GM18858 (cell line): Measurements from ENCODE around the gene CADPS.
A peak's percentile ranks its signal among the peaks of the same experiment; 100 is the strongest.

ENCODE experiments used
- ATAC-seq: cut with Tn5 transposase; IDR thresholded peaks from one replicate; pipeline ENCODE4 v1.9.1; 2021; ENCODE audit not compliant: unreplicated experiment

CADPS gene

DNA sequence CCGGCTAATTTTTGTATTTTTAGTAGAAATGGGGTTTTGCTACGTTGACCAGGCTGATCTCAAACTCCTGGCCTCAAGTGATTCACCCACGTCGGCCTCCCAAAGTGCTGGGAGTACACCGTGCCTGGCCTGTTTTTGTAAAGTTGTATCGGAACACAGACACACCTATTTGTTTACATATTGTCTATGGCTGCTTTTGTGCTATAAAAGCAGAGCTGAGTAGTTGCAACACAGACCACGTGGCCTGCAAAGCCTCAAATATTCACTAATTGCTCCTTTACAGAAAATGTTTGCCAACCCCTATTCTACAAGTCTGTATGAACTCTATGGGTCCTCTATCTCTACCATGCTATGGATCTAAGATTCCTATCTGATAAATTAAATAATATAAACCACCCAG lies 175.5 kb downstream of the CADPS start:
- no peak for ATAC-seq

DNA sequence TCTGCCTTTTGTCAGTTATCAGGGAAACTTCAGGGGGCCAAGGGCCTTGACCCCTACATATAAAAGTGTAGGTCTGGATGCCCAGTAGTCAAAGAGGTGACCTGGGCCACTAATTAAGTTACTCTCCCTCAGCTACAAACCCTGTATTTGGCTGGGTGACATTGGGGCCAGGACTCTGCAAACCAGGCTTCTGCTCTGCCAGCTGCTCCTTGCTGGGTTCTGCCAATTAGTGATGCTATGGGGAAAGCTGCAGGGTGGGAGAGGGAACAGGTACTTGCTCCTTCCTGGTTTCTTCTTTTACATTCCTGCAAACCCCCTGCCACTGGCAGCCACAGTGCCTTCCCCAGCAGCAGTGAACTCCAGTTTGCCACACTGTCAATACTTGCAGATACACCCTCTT lies 179.2 kb downstream of the CADPS start:
- no peak for ATAC-seq

DNA sequence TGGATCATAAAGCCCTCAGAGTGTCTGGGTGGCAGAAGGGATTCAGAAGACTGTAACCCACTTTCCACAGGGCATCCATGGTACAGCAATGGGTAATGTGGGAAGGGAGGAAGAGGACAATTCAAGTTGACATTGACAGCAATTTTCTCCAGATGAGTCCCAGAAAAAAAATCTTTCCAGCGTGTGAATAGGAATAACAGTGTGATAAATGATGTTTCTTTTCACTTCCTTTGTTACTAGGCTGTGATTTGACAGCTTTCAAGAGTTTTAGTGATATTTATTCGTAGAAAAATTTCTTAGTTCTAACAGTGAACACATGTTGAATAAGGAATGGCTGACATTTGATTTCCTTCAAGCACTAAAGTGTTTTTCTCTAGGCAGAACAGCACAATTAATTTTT lies 186.4 kb downstream of the CADPS start:
- no peak for ATAC-seq

GRCh38 chr3:62688050-62688449 lies 187.2 kb downstream of the CADPS start:
- no peak for ATAC-seq

DNA sequence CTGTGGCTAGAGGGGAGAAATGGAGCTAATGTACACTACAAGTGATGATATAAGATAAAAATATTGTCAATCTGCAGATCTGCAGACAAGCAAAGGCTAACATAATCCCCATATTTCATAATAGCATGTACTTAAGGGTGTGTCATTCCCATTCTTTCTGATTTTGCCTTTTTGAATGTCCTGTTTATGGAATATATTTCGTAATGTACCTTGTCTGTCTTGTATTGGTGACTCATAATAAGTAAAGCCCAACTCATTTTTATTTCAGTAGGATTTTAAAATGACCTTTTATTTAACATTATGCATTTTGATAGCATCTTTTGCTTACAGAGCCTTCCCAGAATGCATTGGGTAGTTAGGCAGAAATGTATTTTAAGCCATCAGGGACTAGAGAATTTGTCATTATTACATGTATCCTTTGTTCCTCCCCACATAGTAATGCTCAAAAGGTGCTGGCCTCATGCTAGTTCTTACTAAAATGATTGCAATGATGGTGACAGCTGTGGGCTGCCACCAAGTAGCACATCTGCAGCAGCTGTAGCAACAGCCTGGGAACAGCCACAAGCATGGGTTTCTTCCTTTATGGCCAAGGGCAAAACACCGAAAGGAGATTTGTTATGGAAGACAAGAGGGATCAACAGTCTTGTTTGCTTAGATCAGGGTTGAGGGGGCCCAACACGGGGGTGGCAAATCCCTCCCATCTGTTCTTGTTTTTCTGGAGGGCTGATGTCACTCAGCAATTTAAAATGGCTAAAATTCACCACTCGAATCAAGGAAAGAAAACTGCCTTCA lies 188.5 kb downstream of the CADPS start:
- ATAC-seq: no peak

GRCh38 chr3:62682826-62683225 lies 192.4 kb downstream of the CADPS start:
- ATAC-seq: no peak

GRCh38 chr3:62679988-62680387 lies 195.2 kb downstream of the CADPS start:
- ATAC-seq: no peak

DNA sequence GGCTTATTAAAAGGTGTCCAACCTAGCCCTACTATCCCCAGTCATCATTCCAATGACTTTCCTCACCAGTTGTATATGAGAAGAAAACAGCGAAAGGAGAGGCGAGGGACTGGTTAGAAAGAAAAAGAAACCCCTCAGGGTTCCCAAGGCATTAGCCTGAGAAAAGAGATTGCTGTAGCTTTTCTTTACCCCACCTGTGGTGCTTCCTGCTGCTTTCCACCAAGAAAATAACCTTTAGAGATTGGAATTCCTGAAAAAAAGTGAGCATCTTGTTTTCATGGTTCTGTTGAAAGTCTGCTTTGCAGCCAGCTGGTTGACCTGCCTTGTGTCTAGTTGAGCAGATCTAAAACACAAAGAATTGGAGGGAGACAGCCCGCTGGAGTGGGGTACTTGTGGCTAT lies 196.4 kb downstream of the CADPS start:
- ATAC-seq: no peak

- ATAC-seq: no peak
Observed at GRCh38 chr3:62677926-62678325, 197.3 kb downstream of the CADPS start.

DNA sequence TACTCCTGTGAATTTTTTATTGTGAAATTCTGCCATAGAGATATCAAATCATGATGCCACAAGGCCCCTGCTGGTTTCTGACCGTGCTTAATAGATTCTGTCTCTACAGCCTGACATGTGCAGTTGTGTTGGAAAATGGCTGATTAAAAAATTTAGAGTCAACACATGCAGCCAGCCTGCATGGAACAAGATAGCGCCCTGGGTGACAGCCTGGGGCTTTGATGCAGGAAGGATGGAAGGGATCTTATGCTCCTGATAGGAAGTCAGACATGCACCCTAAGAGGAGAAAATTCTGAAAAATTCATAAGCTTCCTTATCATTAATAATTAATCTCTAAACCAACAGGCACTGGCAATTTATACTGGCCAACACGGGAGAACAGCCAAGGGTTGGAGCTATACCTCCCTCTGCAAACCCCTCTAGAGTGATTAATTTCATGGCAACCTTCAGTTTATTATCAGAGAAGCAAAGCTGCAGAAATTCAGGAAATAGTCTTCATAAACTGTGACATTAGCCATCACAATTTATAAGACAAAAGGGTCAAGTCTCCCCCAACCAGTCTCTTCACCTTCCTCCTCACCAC lies 198.4 kb downstream of the CADPS start:
- ATAC-seq: no peak

GRCh38 chr3:62675492-62675891 lies 199.7 kb downstream of the CADPS start:
- ATAC-seq: no peak

DNA sequence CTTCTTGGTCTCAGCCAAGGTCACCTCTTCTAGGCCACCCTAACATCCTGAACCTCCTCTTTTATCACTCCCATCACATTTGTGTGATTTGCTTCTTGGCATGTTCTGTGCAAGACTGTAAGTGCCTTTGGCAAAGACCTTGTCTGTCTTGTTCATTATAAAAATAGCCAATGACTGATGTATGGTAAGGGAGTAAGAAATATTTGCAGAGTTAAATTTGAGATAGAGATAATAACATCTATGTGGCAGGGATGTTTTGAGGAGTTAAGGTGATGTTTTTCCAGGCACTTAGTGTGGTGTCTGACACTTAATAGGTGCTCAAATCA lies 202.3 kb downstream of the CADPS start:
- ATAC-seq: no peak

GRCh38 chr3:62672270-62672987 lies 202.8 kb downstream of the CADPS start:
- peak; percentile 68 for ATAC-seq

DNA sequence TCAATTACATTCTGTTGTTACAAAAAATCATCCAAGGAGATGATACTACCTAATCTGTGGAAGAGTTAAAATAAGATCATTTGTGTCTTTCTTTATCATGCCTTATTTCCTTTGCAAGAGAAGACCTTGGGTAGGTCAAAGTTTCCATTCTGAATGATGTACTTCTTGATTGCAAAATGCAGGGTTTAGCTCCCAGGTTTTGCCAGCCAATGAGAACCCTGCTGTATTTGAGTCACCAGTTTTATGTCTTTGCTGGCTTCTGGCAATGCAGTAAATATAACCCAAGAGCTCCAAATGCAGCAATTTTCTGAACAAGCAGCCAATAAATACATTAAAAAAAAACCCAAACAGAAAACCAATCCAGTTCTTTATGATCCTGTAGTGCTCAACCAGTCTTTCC lies 204.9 kb downstream of the CADPS start:
- ATAC-seq: no peak

GRCh38 chr3:62669161-62669560 lies 206.1 kb downstream of the CADPS start:
- no peak for ATAC-seq

DNA sequence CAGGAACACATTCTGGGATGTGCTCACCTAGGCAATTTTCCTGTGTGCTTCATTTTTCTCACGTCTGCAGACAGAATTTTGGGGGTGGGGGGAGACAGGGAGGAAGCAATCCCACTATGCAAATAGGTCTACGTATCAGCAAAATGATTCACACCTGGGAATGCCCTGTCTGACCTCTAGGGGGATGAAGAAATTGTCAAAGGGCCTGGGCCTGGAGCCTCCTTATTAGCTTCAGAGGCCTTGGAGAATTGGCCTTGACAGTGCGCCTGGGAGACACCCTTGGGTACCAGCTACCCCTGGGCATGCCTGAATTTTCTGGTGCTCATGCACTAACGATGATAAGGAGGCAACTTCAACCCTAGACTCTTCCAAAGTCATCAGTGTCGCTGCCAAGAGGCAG lies 207.5 kb downstream of the CADPS start:
- no peak for ATAC-seq

GRCh38 chr3:62665627-62666437 lies 209.4 kb downstream of the CADPS start:
- peak; percentile 53 for ATAC-seq

DNA sequence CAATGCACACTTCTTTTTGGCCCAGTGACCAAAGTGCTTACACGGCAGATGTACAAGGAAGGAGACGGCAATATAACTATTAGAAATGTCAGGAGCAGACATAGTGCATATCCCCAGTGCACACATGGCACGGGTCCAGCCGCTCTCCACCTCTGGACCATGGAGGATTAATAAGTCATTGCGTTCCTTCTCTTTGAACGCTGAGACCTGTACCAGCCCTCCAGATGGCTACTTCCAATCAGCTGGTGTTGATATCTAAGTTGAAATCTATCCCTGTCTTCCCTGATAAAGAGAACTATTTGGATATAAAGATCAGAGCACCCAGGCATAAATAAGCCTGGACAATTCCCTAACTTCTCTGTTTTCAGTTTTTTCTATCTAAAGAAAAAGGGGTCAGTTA lies 212.5 kb downstream of the CADPS start:
- no peak for ATAC-seq

DNA sequence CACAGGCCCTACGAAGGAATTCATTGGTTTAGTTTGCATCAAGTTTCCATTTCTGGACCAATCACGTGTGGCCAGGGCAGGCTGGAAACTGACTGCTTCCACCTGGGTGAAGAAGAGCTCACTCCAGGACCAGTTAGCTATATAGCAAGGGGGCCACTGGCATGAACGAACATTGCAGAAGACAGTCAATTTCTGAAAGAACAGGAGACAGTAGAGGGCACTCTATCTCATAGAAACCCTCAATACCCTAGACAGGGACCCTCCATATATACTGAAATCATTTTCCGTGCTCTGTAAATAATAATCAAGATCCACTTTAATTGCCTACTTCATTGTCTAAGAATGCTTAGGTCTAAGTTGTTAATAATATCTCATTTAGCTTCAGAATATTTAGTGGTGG lies 215.6 kb downstream of the CADPS start:
- no peak for ATAC-seq

- no peak for ATAC-seq
Observed at GRCh38 chr3:62655691-62656063, 219.5 kb downstream of the CADPS start.

GRCh38 chr3:62655056-62655690 lies 220.0 kb downstream of the CADPS start:
- ATAC-seq: no peak
